Measurements from ENCODE around the gene HIBADH.
"Not testable (repeated sequence)": the region's sequence is repeated elsewhere in the genome, so short reads cannot be mapped to it uniquely, and the experiment has no call there.

The HIBADH gene

DNA sequence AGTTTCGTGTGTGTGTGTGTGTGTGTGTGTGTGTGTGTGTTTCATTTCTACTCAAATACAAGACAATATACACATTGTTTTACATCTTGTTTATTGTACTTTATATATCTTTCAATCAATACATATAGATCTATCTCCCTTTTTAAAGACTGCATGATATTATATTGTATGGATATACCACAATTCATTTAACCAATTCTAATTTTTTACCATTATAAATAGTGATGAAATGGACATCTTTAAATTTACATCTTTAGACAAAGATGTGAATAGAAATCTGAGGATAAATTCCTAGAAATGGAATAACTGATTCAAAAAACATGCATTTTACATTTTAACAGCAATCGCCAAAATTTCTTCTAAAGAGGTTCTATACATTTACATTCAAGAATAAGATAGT, 23.2 kb upstream of the HIBADH start:
- CTCF ChIA-PET: interaction anchor here (1.0 kb wide), 1 partner anchor 8 kb away, joined by 3 read pairs; no protein-coding TSS in a partner anchor
- no peak for DNase-seq (ENCODE audit: extremely low spot score)
- TF ChIP-seq, protein P1, sequence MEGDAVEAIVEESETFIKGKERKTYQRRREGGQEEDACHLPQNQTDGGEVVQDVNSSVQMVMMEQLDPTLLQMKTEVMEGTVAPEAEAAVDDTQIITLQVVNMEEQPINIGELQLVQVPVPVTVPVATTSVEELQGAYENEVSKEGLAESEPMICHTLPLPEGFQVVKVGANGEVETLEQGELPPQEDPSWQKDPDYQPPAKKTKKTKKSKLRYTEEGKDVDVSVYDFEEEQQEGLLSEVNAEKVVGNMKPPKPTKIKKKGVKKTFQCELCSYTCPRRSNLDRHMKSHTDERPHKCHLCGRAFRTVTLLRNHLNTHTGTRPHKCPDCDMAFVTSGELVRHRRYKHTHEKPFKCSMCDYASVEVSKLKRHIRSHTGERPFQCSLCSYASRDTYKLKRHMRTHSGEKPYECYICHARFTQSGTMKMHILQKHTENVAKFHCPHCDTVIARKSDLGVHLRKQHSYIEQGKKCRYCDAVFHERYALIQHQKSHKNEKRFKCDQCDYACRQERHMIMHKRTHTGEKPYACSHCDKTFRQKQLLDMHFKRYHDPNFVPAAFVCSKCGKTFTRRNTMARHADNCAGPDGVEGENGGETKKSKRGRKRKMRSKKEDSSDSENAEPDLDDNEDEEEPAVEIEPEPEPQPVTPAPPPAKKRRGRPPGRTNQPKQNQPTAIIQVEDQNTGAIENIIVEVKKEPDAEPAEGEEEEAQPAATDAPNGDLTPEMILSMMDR (IDR thresholded peaks at IDR 0.05; ENCODE audit: control extremely low read depth, extremely low read depth, low read depth, missing control alignments): no peak
- POLR2A ChIA-PET: no interaction called here

GRCh38 chr7:27685209-27685608, 22.5 kb upstream of the HIBADH start:
- TF ChIP-seq, protein P1 (IDR thresholded peaks at IDR 0.05; ENCODE audit: control extremely low read depth, extremely low read depth, low read depth, missing control alignments): no peak
- ChIA-PET CTCF (no interaction called here), POLR2A (no interaction called here)
- no peak for DNase-seq (ENCODE audit: extremely low spot score)

DNA sequence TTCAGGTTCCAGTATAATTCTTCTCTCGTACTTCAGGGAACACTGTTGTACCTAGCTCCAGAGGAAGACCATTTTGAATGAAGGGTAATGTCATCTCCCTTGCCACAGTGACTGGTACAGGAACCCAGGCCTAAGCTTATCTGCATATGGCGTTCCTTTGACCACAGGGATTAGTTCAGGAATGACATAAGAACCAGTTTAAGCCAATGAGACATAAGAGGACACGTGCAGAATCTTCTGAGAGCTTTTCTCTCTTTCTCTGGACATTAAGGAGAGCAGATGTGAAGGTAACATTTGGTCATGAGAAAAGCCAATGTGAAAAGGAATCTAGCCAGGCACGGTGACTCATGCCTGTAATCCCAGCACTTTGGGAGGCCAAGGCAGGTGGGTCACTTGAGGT, 21.8 kb upstream of the HIBADH start:
- TF ChIP-seq, protein P1 (IDR thresholded peaks at IDR 0.05; ENCODE audit: control extremely low read depth, extremely low read depth, low read depth, missing control alignments): no peak
- ChIA-PET POLR2A (no interaction called here), CTCF (interaction anchor here (1.2 kb wide), 1 partner anchor 19 kb away, joined by 3 read pairs; no protein-coding TSS in a partner anchor)
- DNase-seq (ENCODE audit: extremely low spot score): no peak

- DNase-seq (ENCODE audit: extremely low spot score): no peak
- CTCF ChIA-PET: no interaction called here
- POLR2A ChIA-PET: no interaction called here
- TF ChIP-seq, protein P1 (IDR thresholded peaks at IDR 0.05; ENCODE audit: control extremely low read depth, extremely low read depth, low read depth, missing control alignments): no peak
Observed at GRCh38 chr7:27680610-27681009, 17.9 kb upstream of the HIBADH start.

DNA sequence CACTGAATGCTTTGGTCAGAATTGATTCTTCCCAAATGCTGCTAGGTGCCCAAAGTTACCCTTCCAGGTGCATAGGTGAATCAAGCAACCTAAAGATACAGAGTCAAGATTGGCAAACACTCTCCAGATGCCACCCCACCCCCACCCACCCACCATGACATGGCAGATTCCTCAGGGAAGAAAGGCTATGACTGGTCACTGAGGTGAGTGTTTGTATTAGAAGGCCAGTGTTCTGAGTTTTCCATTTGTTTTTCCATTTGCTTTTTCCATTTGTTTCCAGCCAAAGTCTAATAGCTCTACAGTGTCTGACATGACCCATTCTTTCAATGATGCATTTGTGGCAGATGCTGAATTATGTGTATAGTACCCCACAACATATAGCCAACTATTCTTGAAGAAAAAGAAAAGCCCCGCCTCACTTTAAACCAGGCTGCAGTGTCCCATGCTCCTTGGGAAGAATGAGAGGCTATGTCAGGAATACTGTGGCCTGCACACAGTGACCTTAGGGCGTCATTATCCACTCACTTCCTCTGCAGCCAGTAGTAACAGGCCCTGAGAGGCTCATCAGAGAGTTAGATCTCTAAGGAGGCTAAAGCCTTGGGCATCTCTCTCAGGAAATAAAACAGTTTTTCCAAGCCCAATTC, 16.1 kb upstream of the HIBADH start:
- POLR2A ChIA-PET: no interaction called here

GRCh38 chr7:27677912-27678612, 15.4 kb upstream of the HIBADH start:
- POLR2A ChIA-PET: no interaction called here
- CTCF ChIA-PET: interaction anchor here (1.1 kb wide), 1 partner anchor 8 kb away, joined by 3 read pairs; no protein-coding TSS in a partner anchor
- TF ChIP-seq, protein P1 (IDR thresholded peaks at IDR 0.05; ENCODE audit: control extremely low read depth, extremely low read depth, low read depth, missing control alignments): no peak
- DNase-seq (ENCODE audit: extremely low spot score): no peak

More for the DNA sequence above, 16.1 kb upstream of the HIBADH start:
- no peak for DNase-seq (ENCODE audit: extremely low spot score)
- TF ChIP-seq, protein P1 (IDR thresholded peaks at IDR 0.05; ENCODE audit: control extremely low read depth, extremely low read depth, low read depth, missing control alignments): no peak
- CTCF ChIA-PET: interaction anchor here (1.1 kb wide), 1 partner anchor 7 kb away, joined by 3 read pairs; no protein-coding TSS in a partner anchor

DNA sequence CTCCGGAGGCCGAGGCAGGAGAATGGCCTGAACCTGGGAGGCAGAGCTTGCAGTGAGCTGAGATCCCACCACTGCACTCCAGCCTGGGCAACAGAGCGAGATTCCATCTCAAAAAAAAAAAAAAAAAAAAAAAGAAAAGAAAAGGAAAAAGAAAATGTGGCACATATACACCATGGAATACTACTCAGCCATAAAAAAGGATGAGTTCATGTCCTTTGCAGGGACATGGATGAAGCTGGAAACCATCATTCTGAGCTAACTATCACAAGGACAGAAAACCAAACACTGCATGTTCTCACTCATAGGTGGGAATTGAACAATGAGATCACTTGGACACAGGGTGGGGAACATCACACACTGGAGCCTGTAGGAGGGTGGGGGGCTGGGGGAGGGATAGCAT, 11.4 kb upstream of the HIBADH start:
- CTCF ChIA-PET; DNase-seq (ENCODE audit: extremely low spot score); POLR2A ChIA-PET: not testable (repeated sequence)

Measured in GM10248 (cell line).